Activated CD8-positive, alpha-beta T cell treated with anti-CD3 and anti-CD28 coated beads for 36 hours (primary cell): Measurements from ENCODE around the gene HNRNPA2B1. TPM values are rescaled to one million over a fixed set of nuclear protein-coding genes. Genes with fewer than 3 reads are reported as not detected.

ENCODE experiments used
- ATAC-seq: fragments of 200-7000 bp; cut with Tn5 transposase; one replicate; pipeline ENCODE4 v1.10.0; 2021; ENCODE audit warnings: mild to moderate bottlenecking, moderate library complexity
- CTCF ChIA-PET: fragments of 350-600 bp; sonication (Branson Sonifier 250); formaldehyde crosslinking; loops from one replicate; lab custom pipeline; 2021; ENCODE audit warnings: antibody characterized with exemption; lab: Charles Lee
- POLR2A ChIA-PET: fragments of 350-600 bp; sonication (Branson Sonifier 250); formaldehyde crosslinking; loops from one replicate; lab custom pipeline; 2021; ENCODE audit warnings: antibody characterized with exemption; lab: Charles Lee
- DNase-seq: peaks from one replicate; pipeline ENCODE4 v3.0.0-alpha.2; 2020
- H3K27ac Mint-ChIP-seq: one replicate; pipeline ENCODE4 v1.8.0; 2021; ENCODE audit warnings: mild to moderate bottlenecking, mixed read lengths
- H3K27me3 Mint-ChIP-seq: one replicate; pipeline ENCODE4 v1.8.0; 2021; ENCODE audit warnings: mixed read lengths
- H3K36me3 Mint-ChIP-seq: one replicate; pipeline ENCODE4 v1.8.0; 2021; ENCODE audit warnings: low read depth, mixed read lengths
- H3K4me1 Mint-ChIP-seq: one replicate; pipeline ENCODE4 v1.8.0; 2021; ENCODE audit warnings: low read depth, mixed read lengths
- H3K4me3 Mint-ChIP-seq: one replicate; pipeline ENCODE4 v1.8.0; 2021; ENCODE audit warnings: mild to moderate bottlenecking, moderate library complexity, mixed read lengths
- H3K9me3 Mint-ChIP-seq: one replicate; pipeline ENCODE4 v1.8.0; 2021; ENCODE audit warnings: mixed read lengths
- CTCF ChIP-seq: fragments of 200-600 bp; IDR thresholded peaks from one replicate; pipeline ENCODE4 v1.8.0; 2022; ENCODE audit warnings: antibody characterized with exemption, mild to moderate bottlenecking
- intact Hi-C: fragments of 100-400 bp; cut with micrococcal nuclease; formaldehyde crosslinking; loops from one replicate; pipeline ENCODE4 v1.10.0; 2022
- total RNA-seq, 2 experiments: library from RNA; stranded (reverse); gene quantifications; one replicate each; pipeline ENCODE4 v1.2.3, GENCODE V29; 2021

HNRNPA2B1 gene
- total RNA-seq, 2 experiments from 2014 or later: 871 to 893 TPM

GRCh38 chr7:26171601-26172000, 28.9 kb downstream of the HNRNPA2B1 start:
- H3K4me1 Mint-ChIP-seq: peaks cover 30% of the 10 kb centered on the region
- peaks cover 38% of the 10 kb centered on the region for H3K36me3 Mint-ChIP-seq
- intact Hi-C loops: no loop called here
- DNase-seq (no peak), ATAC-seq (no peak)
- POLR2A ChIA-PET: interaction anchor here (0.7 to 1.1 kb wide), 5 partner anchors 9 to 89 kb away, joined by 3 read pairs; no protein-coding TSS in a partner anchor
- H3K27ac Mint-ChIP-seq: no peak overlapping the region
- no peaks in the 10 kb centered on the region for H3K27me3 Mint-ChIP-seq
- CTCF ChIA-PET: interaction anchor here (1.8 to 2.2 kb wide), 2 partner anchors 9 to 81 kb away, joined by 5 to 10 read pairs; no protein-coding TSS in a partner anchor
- no peaks in the 10 kb centered on the region for H3K9me3 Mint-ChIP-seq
- TF ChIP-seq CTCF: no peak
- no peak overlapping the region for H3K4me3 Mint-ChIP-seq

GRCh38 chr7:26170663-26171062, 29.9 kb downstream of the HNRNPA2B1 start:
- Mint-ChIP-seq H3K27me3 (no peaks in the 10 kb centered on the region), H3K9me3 (no peaks in the 10 kb centered on the region), H3K36me3 (peaks cover 40% of the 10 kb centered on the region), H3K27ac (no peak overlapping the region), H3K4me1 (peaks cover 38% of the 10 kb centered on the region), H3K4me3 (no peak overlapping the region)
- intact Hi-C loops: no loop called here
- CTCF ChIA-PET: interaction anchor here (0.7 to 2.2 kb wide), 5 partner anchors 10 to 278 kb away, joined by 3 to 10 read pairs (median 4); no protein-coding TSS in a partner anchor
- no peak for TF ChIP-seq CTCF
- ATAC-seq: no peak
- POLR2A ChIA-PET: interaction anchor here (1.0 to 2.0 kb wide), 6 partner anchors 9 to 80 kb away, joined by 3 to 8 read pairs (median 4); partner anchors contain the start of gene CBX3
- DNase-seq: no peak

GRCh38 chr7:26169271-26169670, 31.3 kb downstream of the HNRNPA2B1 start:
- Mint-ChIP-seq H3K9me3 (no peaks in the 10 kb centered on the region), H3K4me1 (peaks cover 41% of the 10 kb centered on the region), H3K27ac (no peak overlapping the region), H3K4me3 (no peak overlapping the region), H3K27me3 (no peaks in the 10 kb centered on the region), H3K36me3 (peaks cover 44% of the 10 kb centered on the region)
- ATAC-seq (no peak), DNase-seq (no peak)
- ChIA-PET CTCF (interaction anchor here (0.7 kb wide), 1 partner anchor 78 kb away, joined by 3 read pairs; no protein-coding TSS in a partner anchor), POLR2A (interaction anchor here (1.0 to 2.0 kb wide), 3 partner anchors 10 to 31 kb away, joined by 3 to 8 read pairs (median 5); no protein-coding TSS in a partner anchor)
- intact Hi-C loops: no loop called here
- no peak for TF ChIP-seq CTCF

GRCh38 chr7:26168458-26169023, 32.0 kb downstream of the HNRNPA2B1 start:
- DNase-seq (no peak), ATAC-seq (no peak)
- Mint-ChIP-seq H3K9me3 (peaks cover 2% of the 10 kb centered on the region), H3K36me3 (peaks cover 51% of the 10 kb centered on the region), H3K27ac (no peak overlapping the region), H3K4me3 (no peak overlapping the region), H3K27me3 (no peaks in the 10 kb centered on the region), H3K4me1 (peaks cover 41% of the 10 kb centered on the region)
- no peak for TF ChIP-seq CTCF
- intact Hi-C loops: no loop called here
- ChIA-PET CTCF (no interaction called here), POLR2A (no interaction called here)
